ENCODE data around the gene SNED1. TPM values are rescaled to one million over a fixed set of nuclear protein-coding genes. Genes with fewer than 3 reads are reported as not detected.

Gene SNED1
- polyA plus RNA-seq, 1 donor from 2014 or later, result 0.32 TPM

GRCh38 chr2:241081190-241081642 lies 82.8 kb downstream of the SNED1 start:
- TF ChIP-seq CTCF (IDR thresholded peaks at IDR 0.05; ENCODE audit: poor library complexity, severe bottlenecking), result no peak
- no peak for TF ChIP-seq POLR2AphosphoS5 (IDR thresholded peaks at IDR 0.05)
- no peak for TF ChIP-seq SMC3 (conservative IDR thresholded peaks at IDR 0.05; ENCODE audit: poor library complexity)
- no peak for TF ChIP-seq MXI1 (conservative IDR thresholded peaks at IDR 0.05; ENCODE audit: poor library complexity, severe bottlenecking)
- no peak for TF ChIP-seq REST (IDR thresholded peaks at IDR 0.05; ENCODE audit: borderline replicate concordance)
- no peak for TF ChIP-seq RAD21 (conservative IDR thresholded peaks at IDR 0.05)
- TF ChIP-seq EZH2 (IDR thresholded peaks at IDR 0.05; ENCODE audit: borderline replicate concordance, insufficient read depth, low read length, poor library complexity, severe bottlenecking), result no peak
- no peak for TF ChIP-seq TAF1 (IDR thresholded peaks at IDR 0.05; ENCODE audit: low read depth)
- TF ChIP-seq EP300 (conservative IDR thresholded peaks at IDR 0.05; ENCODE audit: poor library complexity, severe bottlenecking), result no peak
- no peaks in the 10 kb centered on the region for H3K36me3 ChIP-seq (ENCODE audit: insufficient read depth, low read length)
- no peak overlapping the region for H2AFZ ChIP-seq (ENCODE audit: low read depth, low read length)
- no peak overlapping the region for H3K9ac ChIP-seq (ENCODE audit: low read length)
- no peaks in the 10 kb centered on the region for H3K79me2 ChIP-seq (replicated peaks; ENCODE audit: insufficient read depth, low read length)
- no peaks in the 10 kb centered on the region for H3F3A ChIP-seq (ENCODE audit: insufficient read depth, low read length, poor library complexity, severe bottlenecking)
- no peak overlapping the region for H3K4me3 ChIP-seq (ENCODE audit: low read length)
- no peaks in the 10 kb centered on the region for H3K9me2 ChIP-seq (ENCODE audit: insufficient read depth, low read length)
- no peaks in the 10 kb centered on the region for H4K20me1 ChIP-seq (ENCODE audit: insufficient read depth)
- H3K4me2 ChIP-seq (ENCODE audit: low read length), result no peak overlapping the region
- H3K9me3 ChIP-seq (ENCODE audit: low read length), result no peaks in the 10 kb centered on the region
- H3K27me3 ChIP-seq (ENCODE audit: insufficient read depth, low read depth, low read length), result no peaks in the 10 kb centered on the region
- H3K27ac ChIP-seq (ENCODE audit: low read length), result no peak overlapping the region

- Histone ChIP-seq H3K36me3 (ENCODE audit: insufficient read depth, low read length) (no peaks in the 10 kb centered on the region), H4K20me1 (ENCODE audit: insufficient read depth) (no peaks in the 10 kb centered on the region), H2AFZ (ENCODE audit: low read depth, low read length) (no peak overlapping the region), H3K9me3 (ENCODE audit: low read length) (no peaks in the 10 kb centered on the region), H3K9ac (ENCODE audit: low read length) (no peak overlapping the region), H3K9me2 (ENCODE audit: insufficient read depth, low read length) (no peaks in the 10 kb centered on the region), H3K4me3 (ENCODE audit: low read length) (no peak overlapping the region), H3K4me2 (ENCODE audit: low read length) (no peak overlapping the region), H3F3A (ENCODE audit: insufficient read depth, low read length, poor library complexity, severe bottlenecking) (no peaks in the 10 kb centered on the region), H3K27me3 (ENCODE audit: insufficient read depth, low read depth, low read length) (no peaks in the 10 kb centered on the region), H3K79me2 (replicated peaks; ENCODE audit: insufficient read depth, low read length) (no peaks in the 10 kb centered on the region), H3K27ac (ENCODE audit: low read length) (no peak overlapping the region)
- TF ChIP-seq EP300 (conservative IDR thresholded peaks at IDR 0.05; ENCODE audit: poor library complexity, severe bottlenecking) (no peak), CTCF (IDR thresholded peaks at IDR 0.05; ENCODE audit: poor library complexity, severe bottlenecking) (no peak), REST (IDR thresholded peaks at IDR 0.05; ENCODE audit: borderline replicate concordance) (no peak), EZH2 (IDR thresholded peaks at IDR 0.05; ENCODE audit: borderline replicate concordance, insufficient read depth, low read length, poor library complexity, severe bottlenecking) (no peak), TAF1 (IDR thresholded peaks at IDR 0.05; ENCODE audit: low read depth) (no peak), POLR2AphosphoS5 (IDR thresholded peaks at IDR 0.05) (no peak), SMC3 (conservative IDR thresholded peaks at IDR 0.05; ENCODE audit: poor library complexity) (no peak), MXI1 (conservative IDR thresholded peaks at IDR 0.05; ENCODE audit: poor library complexity, severe bottlenecking) (no peak), RAD21 (conservative IDR thresholded peaks at IDR 0.05) (no peak)
These were observed 83.4 kb downstream of the SNED1 start for GRCh38 chr2:241081643-241082340.

Data from neural cell (in vitro differentiated cells).